GM21723 (cell line): ENCODE results near the gene KLK2.

ENCODE experiments used
- ATAC-seq: cut with Tn5 transposase; IDR thresholded peaks from one replicate; pipeline ENCODE4 v1.9.1; 2021; ENCODE audit warnings: mild to moderate bottlenecking, moderate library complexity; ENCODE audit not compliant: unreplicated experiment

The KLK2 gene

DNA sequence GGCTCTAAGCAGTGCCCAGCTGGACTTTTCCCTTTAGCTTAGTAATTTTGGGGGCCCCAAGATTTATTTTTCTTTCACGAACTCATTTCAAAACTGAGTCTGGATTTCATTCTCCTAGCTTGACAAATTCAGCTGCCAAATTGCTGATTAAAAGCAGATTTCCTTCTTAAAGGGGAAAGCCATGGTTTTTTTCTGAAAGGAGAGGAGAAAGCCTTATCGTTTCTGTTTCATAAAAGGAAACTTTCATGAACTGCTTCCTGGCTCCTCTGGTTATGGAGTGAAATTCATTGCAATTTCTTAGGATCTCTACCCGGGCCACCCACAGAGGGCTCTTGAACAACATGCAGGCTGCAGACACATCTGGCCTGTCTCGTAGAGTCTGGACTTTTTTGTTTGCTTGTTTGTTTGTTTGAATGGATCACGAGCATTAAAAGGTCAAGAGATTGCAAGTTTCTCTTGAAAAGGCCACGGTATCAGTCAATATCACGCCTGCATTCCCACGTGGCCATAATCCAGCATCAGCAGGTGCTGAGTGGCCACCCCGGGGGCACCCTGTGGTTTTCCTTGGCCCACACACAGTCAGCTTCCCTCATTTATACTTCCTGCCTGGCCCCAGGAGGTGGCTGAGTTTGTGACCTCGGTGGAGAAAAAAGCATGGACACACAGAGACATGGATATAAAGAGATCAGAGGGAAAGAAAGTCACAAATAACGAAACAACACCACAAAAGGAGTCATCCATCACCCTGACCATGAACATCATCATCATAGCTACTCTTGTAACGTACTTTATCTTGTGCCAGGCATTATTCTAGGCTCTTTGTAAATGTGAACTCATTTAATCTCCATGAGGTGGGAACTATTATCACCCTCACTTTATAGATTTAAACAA, 48.4 kb downstream of the KLK2 start:
- ATAC-seq, result no peak

DNA sequence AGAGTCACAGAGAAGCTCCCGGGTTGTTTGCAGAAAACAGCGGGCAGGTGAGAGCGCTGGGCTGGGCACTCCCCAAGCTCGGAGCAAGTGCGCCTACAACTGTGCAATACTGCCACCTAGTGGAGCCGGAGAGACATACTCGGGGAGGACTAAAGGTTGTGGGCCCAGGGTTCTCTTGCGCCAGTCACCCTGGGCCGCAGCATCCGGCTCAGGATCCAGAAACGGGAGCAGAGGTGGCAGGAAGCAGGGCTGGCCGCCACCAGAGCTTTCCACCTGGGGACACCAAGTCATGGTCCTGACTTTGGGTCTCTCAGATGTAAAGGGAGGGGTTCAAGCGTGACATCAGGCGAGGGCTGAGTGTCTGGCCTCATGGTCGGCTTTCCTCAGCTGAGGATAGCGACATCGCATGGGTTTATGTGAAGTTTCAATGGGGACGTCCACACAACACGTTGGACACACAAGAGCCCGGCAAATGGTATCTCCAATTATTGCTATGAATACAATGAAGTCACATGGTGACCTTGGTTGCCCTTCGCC, 49.1 kb downstream of the KLK2 start:
- peak; percentile 74 for ATAC-seq

DNA sequence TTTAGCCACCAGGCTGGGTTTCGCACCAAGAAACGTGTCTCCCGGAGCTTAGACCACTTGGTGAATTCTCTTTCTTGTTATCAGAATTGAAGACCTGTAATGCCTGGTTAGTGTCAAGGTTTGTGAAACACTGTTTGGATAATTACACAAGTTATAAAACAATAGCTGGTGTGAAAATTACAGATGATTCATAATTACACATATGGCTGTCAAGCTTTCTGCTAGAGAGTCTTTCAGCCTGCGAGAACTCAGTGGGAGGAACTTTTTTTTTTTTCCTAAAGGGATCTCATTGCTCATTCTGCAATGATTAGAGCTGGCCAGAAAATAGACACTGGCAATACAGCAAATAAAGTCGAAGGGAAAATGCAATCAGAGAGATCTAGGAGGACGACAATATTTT, 51.3 kb downstream of the KLK2 start:
- ATAC-seq, result no peak

DNA sequence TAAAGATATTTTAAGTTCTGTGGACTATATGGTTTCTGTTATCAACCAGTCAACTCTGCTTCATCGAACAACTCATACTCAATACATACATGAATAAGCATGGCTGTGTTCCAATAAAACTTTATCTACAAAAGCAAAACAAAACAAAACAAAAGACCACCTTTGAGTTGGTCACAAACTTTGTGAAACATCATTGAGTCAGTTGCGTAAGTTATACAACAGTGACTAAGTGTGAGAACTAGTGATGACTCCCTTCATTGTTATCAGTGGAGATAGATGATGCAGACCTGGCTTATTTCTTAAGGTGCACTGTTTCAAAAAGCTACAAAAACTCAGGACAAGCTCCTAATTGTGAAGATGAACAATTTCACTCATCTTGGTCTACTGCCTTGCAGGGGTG, 52.5 kb downstream of the KLK2 start:
- no peak for ATAC-seq

DNA sequence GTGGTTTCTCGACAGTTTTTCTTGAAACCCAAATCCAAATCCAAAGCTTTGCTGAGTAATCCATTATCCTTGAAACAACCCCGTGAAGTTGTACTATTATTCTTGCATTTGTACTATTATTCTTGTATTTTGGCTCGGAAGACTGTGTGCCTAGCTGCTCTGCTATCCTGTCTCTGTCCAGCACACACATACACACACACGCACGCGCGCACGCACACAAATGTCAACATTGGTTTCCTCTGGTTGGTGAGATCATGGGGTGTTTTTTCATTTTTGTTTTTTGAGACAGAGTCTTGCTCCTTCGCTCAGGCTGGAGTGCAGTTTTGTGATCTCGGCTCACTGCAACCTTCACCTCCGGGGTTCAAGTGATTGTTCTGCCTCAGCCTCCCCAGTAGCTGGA, 52.9 kb downstream of the KLK2 start:
- no peak for ATAC-seq

DNA sequence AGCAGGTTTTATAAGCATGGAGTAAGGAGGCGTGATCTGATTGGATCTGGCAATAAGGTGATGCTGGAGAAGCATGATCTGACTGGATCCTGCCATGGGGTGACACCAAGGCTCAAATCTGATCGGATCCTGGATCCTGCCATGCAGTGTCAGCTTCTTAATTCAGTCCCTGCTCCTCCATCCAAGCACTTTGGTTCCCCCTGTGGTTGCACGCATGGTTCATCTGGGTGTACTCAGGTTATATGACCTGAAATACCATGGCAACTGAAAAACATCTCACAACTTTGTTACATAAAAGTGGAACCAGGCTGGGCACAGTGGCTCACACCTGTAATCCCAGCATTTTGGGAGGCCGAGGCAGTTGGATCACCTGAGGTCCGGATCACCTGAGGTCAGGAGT, 55.6 kb downstream of the KLK2 start:
- no peak for ATAC-seq
